Smooth muscle cell of the umbilical artery (primary cell): Measurements from ENCODE around the gene TMEM223. TPM values are rescaled to one million over a fixed set of nuclear protein-coding genes. Genes with fewer than 3 reads are reported as not detected.

Experiments
- total RNA-seq: library from RNA; depleted of rRNA; stranded (reverse); fragments of >200 nt; gene quantifications from 2 replicates; pipeline ENCODE4 v1.2.3, GENCODE V29; 2014

TMEM223 gene, protein sequence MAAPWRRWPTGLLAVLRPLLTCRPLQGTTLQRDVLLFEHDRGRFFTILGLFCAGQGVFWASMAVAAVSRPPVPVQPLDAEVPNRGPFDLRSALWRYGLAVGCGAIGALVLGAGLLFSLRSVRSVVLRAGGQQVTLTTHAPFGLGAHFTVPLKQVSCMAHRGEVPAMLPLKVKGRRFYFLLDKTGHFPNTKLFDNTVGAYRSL
- 16.1 and 22.6 TPM in 2 replicates for total RNA-seq

DNA sequence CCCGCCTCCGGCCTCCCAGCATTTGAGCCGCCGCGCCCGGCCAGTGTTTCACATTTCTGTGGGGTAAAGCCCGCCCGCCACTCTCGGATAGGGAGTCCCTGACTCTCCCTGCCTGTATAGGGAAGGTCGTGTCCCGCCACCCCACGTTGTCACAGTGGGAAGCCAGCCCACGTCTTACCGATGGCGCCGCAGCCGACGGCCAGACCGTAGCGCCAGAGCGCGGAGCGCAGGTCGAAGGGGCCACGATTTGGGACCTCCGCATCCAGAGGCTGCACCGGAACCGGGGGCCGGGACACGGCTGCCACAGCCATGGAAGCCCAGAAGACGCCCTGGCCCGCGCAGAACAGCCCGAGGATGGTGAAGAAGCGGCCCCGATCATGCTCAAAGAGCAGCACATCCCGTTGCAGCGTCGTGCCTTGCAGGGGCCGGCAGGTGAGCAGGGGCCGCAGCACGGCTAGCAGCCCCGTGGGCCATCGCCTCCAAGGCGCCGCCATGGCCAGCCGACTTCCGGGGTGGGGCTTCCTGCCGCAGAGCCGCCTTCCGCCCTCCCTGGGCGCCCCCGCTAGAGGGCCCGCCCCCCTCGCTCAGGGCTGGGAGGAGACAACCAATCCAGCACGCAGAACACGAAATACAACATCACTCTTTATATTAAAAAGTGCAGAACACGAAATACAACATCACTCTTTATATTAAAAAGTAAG is at the start of gene TMEM223:
TSS of gene TMEM223 (minus strand) at position 506 of the 701 bp plus-strand sequence. CDS start at position 494, 12 bp downstream.

DNA sequence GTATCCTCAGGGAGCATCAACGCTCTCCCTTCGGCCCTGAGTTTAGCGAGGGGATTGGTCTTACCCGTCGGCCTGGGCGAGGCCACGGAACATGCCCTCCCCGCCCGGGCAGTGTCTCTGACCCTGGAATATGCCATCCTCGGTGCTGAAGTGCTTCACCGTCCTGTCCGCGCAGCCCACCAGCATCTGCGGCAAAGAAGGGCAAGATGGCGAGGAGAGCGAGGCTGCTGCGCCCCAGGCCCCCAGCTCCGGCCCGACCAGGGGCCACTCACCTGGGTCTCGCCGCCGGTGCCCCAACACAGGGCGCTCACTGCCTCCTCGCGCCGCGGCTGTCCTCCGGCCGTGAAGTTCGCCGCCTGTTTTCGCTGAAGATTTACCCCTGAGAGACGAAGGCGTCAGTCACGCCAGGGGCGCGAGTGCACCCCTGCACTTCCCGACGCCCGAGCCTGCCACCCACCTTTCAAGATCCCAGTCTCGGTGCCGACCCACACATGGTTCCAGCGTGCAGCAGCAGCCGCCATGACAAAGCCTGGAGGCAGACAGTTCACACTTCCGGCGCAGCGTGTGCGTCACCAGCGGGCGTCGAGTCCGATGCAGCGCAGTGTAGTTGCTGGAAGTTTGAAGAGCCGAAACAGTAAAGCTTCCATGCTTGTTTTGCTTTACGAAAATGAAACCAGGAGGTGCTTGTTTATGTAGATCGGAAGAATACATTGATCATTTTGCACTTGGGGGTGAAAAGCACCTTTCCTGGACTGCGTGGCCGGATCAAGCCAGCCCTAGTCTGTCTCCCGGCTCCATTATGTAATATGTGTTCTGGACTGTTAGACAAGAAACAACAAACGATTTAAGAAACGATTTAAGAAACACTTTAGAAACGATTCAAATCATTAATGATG is 47.5 kb upstream of the TMEM223 start, which contains the start of gene WDR74:
TSS of gene WDR74 (minus strand) at position 541 of the 896 bp plus-strand sequence. CDS start at position 521, 20 bp downstream.

DNA sequence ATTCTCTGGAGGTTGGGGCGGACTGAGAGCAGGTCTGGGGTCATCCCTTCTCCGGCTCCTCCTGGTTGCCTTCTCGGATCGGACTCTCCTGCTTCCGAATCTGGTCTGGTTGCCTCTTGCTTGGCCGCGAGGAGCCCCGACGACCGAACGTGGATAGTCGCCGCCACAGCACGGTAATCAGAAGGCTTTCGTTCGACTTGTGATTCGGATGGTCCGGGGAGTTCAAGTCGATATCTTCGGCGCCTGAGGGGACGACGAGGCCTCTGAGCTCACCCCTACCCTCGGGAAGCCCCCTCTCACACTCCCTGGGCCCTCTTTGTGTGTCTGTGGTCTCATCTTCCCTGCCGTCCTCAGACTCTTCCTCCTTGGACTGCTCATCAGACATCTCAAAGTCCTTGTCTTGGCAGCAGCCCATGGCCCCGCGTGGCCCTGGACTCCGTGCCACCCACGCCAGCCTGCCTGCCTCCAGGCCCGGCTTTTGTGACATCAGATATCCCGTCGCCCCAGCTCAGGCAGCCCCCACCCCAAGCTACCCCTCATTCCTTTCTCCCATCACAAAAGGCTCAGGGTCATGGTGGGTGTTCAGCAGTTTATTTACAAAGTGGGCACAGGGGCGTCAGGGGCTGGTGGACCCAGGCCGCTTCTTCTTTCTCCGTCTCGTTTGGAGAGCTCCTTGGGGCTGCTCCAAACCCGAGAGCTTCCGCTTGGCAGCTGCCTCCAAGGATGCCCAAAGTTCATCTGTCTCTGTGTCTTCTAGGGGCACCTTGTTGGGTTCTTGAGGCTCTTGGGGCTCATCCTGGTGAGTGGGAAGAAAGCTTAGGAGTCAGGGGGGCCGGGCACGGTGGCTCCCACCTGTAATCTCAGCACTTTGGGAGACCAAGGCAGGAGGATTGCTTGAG is 40.8 kb upstream of the TMEM223 start, which contains the start of gene TEX54:
TSS of gene TEX54 (minus strand) at position 506 of the 899 bp plus-strand sequence.

DNA sequence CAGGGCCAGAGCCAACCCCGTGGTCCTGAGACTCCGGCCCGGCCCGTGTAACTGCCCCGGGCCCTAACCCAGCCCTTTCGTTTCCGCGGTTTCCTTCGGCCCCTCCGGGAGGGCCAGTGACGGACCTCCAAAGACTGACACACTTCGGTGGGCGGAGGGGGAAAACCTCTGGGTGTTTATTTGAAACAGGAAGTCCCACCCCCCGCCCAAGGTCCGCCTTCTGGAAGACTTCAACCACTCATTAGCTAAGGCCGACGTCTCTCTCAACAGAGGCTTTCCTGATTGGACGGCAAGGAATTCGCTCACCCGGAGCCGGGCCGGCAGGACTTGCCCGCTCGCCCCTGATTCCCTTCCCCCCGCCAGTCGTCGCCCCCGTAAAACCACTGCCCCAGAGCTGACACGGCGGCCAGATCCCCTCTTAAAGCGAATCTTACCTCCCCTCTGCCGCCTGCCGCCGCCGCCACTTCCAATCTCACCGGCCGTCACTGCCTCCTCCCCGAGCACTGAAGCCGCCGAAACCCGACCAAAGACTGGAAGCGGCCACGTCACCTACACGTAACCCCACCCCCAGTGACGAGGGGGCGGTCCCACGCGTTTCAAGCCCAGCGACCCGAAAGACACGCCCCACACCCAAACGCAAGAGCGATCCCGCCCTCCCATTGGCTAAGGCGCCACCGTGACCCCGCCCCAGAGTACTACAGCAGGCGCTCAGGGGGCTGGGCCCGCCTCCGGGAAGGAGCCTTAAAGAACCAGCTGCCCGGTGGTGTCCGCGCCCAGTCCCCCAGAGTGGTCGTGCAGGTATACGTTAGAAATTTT is 39.9 kb upstream of the TMEM223 start, which contains the start of gene STX5:
TSS of gene STX5 (minus strand) at position 532 of the 816 bp plus-strand sequence. CDS start 808 bp downstream, outside the sequence.

DNA sequence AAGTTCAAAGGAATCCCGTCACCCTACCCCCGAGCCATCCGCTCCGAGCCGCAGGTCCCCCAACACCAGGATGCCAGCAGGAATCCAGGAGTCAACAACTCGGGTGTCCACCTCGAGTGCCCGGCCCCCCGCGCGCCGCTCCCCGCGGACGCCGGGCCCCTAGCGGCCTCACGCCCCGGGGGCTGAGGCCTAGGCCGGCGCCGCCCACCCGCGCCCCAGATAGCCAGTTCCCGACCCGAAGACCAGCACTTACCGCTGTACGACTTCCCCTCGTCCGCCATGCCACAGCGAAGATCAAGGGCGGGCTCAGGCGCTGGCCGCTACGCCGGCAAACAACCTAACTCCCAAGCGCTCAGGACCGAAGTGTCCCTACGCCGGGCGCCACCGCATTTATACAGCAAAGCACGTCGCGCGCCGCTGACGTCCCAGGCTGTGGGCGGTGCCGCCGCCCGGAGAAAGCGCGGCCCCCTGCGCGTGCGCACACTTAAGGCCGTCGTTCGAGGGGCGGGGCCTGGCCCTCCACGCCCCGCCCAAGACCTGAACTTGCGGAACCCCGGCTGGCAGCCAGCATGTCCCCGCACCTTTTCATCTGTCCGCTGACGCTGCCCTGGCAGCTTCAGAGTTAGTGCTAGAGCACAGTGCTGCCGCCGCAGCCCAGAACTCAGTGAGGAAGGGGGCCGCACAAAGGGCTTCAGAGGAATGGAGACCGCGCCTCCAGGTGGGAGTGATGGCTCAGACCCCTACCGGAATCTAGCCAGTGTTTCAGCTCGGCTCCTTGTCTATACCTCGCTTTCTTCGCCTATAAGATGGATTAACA is 13.5 kb upstream of the TMEM223 start, which contains the start of gene NXF1:
TSS of gene NXF1 (minus strand) at position 365 of the 817 bp plus-strand sequence. CDS start at position 281, 84 bp downstream.

DNA sequence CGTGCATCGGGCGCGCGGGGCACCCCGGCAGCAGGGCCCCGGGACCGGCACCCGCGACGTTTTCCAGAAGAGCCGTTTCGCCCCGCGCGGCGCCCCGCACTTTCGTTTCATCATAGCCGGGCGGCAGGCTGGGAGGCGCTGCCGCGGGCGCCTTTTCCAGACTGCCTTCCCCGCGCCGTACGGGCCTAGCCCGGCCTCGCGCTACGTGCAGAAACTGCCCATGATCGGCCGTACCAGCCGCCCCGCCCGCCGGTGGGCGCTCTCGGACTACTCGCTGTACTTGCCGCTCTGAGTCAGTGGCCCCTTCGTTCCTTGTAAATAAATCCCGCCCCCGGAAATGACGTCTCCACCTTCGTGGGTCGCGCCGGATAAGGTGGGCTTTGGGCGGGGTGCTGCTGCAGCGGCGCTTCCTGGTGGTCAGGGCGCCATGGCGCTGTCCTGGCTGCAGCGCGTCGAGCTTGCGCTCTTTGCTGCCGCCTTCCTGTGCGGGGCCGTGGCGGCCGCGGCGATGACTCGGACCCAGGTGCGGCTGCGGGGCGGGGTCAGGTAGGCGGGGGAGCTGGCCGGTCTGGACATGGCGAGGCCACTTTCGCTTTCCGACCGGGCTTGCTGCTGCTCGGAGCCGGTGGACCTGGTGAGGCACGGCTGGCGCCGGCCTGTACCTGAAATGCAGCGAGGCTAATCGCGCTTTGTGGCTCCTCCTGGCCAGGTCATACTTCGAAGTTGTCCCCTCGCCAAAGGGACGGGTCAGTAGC is 4.6 kb downstream of the TMEM223 start, which contains the start of gene TMEM179B:
TSS of gene TMEM179B (plus strand) at position 398 of the 755 bp plus-strand sequence. CDS start at position 428, 30 bp downstream.

DNA sequence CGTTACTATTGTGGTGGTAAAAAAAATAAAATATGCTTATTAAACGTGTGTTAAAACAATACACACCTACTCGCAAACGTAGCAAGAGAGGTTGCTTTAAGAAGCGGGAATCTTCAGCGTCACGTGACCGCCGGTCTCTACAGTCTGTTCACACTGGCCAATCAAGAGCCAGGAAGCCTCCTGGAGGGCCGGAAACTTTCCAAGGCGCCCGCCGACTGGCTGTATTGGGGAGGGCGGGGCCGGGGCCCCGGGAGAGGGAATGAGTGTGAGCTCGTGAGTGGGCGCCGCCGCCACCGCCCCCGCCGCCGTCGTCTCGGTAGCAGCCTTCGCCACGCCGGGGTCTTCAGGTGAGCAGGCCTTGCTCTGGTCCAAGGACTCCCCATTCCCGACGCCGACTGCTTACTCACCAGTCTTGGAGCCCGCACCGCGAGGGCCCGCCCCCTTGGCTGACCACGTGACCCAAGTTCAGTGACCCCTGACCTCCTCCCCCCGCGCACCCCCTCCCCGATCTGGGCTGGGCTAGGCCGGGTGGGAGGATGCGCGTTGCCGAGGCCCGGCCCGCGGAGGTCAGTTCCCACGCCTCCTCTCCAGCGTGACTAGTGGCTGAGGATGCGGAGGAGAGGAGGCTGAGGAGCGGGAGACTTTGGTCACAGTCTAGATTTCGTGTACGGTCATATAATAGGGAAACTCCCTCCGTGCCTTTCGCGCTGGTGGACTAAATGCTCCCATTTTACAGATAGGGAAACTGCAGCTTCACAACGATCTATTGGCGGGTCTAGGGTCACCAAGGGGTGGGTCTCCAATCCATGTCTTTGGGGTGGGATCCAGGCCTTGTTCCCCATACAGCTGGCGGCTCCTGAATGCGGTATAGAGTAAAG is 20.4 kb downstream of the TMEM223 start, which contains the start of gene TAF6L:
TSS of gene TAF6L (plus strand) at position 253 of the 878 bp plus-strand sequence. CDS start 4,388 bp downstream, outside the sequence.

DNA sequence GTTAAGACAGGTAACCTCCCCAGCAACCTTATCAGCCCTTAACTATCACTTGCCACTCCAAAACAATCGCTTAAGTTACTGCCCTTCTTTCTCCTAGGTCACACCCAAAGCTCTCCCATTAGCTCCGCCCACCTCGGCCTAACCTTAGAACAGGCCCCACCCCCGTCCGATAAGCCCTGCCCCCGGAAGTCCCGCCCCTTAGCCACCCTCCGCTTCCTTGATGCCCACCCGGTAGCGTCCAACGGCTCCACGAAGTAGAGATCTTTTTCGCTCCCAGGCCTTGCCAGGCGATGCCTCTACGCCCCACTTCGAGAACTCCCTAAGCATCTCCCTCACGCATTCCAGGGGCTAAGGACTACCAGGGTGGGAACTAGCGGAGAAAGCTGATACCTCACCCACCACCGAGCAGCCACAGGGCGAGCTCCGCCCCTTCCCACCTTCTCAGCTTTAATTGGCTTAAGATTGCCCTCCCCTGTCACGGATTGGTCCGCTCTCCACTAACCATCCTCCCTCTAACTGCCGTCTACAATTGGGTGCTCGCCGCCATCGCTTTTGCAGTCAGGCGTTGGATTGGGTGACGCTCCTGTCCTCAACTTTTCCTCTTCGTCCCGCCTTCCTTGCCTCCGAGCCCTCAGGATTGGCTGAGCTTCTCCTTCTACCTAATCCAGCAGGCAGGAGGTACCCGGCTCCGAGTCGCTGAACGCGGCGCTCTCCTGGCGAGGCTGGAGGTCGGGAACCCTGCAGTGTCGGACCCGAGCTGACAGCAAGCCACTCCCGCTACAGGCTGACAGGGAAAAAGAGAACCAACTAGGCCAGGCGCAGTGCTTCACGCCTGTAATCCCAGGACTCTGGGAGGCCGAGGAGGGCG is 37.8 kb downstream of the TMEM223 start, which contains the start of gene ZBTB3:
TSS of gene ZBTB3 (minus strand) at position 425 of the 868 bp plus-strand sequence. CDS start 496 bp downstream, outside the sequence.

Other genes starting within 250 kb of the TMEM223 start
- gene AHNAK, start 245.2 kb downstream of the TMEM223 start, total RNA-seq, result 313 and 660 TPM in 2 replicates
- 1,165 and 1,500 TPM in 2 replicates for gene EEF1G, start 218.1 kb downstream of the TMEM223 start, total RNA-seq
- 6.5 and 10.7 TPM in 2 replicates for gene TUT1, start 200.5 kb downstream of the TMEM223 start, total RNA-seq
- gene MTA2, start 190.1 kb downstream of the TMEM223 start, total RNA-seq, result 92.3 and 107 TPM in 2 replicates
- 24.5 and 24.6 TPM in 2 replicates for gene EML3, start 179.2 kb downstream of the TMEM223 start, total RNA-seq
- gene ROM1, start 178.7 kb downstream of the TMEM223 start, total RNA-seq, result 2.5 and 3.9 TPM in 2 replicates
- gene B3GAT3, start 170.0 kb downstream of the TMEM223 start, total RNA-seq, result 61.5 and 63.5 TPM in 2 replicates
- gene GANAB, start 145.4 kb downstream of the TMEM223 start, total RNA-seq, result 505 and 539 TPM in 2 replicates
- 19.6 and 27.1 TPM in 2 replicates for gene INTS5, start 138.7 kb downstream of the TMEM223 start, total RNA-seq
- 17.2 and 17.9 TPM in 2 replicates for gene C11orf98, start 126.8 kb downstream of the TMEM223 start, total RNA-seq
- 3.5 and 7.4 TPM in 2 replicates for gene CSKMT, start 126.7 kb downstream of the TMEM223 start, total RNA-seq
- 3.8 and 6.8 TPM in 2 replicates for gene UQCC3, start 120.3 kb downstream of the TMEM223 start, total RNA-seq
- gene LBHD1, start 119.7 kb downstream of the TMEM223 start, total RNA-seq, result 4.5 and 4.6 TPM in 2 replicates
- 77.0 and 96.5 TPM in 2 replicates for gene UBXN1, start 112.9 kb downstream of the TMEM223 start, total RNA-seq
- gene LRRN4CL, start 102.5 kb downstream of the TMEM223 start, total RNA-seq, result 0.23 and 0.59 TPM in 2 replicates
- 41.1 and 119 TPM in 2 replicates for gene BSCL2, start 84.6 kb downstream of the TMEM223 start, total RNA-seq
- not detected in 2 replicates for gene GNG3, start 84.3 kb downstream of the TMEM223 start, total RNA-seq
- 14.3 and 18.0 TPM in 2 replicates for gene HNRNPUL2, start 64.5 kb downstream of the TMEM223 start, total RNA-seq
- gene TTC9C, start 63.5 kb downstream of the TMEM223 start, total RNA-seq, result 29.4 and 32.7 TPM in 2 replicates
- gene ZBTB3, start 37.8 kb downstream of the TMEM223 start, total RNA-seq, result 8.2 and 11.9 TPM in 2 replicates
- gene POLR2G, start 30.4 kb downstream of the TMEM223 start, total RNA-seq, result 39.2 and 59.7 TPM in 2 replicates
- 15.6 and 23.8 TPM in 2 replicates for gene TAF6L, start 20.6 kb downstream of the TMEM223 start, total RNA-seq
- 28.9 and 42.5 TPM in 2 replicates for gene TMEM179B, start 4.6 kb downstream of the TMEM223 start, total RNA-seq
- 21.1 and 49.2 TPM in 2 replicates for gene NXF1, start 13.4 kb upstream of the TMEM223 start, total RNA-seq
- 35.9 and 36.6 TPM in 2 replicates for gene STX5, start 40.0 kb upstream of the TMEM223 start, total RNA-seq
- gene TEX54, start 40.8 kb upstream of the TMEM223 start, total RNA-seq, result not detected in 2 replicates
- 36.8 and 53.0 TPM in 2 replicates for gene WDR74, start 47.6 kb upstream of the TMEM223 start, total RNA-seq
- 121 and 217 TPM in 2 replicates for gene SLC3A2, start 88.9 kb upstream of the TMEM223 start, total RNA-seq
- not detected in 2 replicates for gene CHRM1, start 129.4 kb upstream of the TMEM223 start, total RNA-seq
- gene SLC22A6, start 193.0 kb upstream of the TMEM223 start, total RNA-seq, result not detected in 2 replicates
- not detected in 2 replicates for gene SLC22A8, start 223.8 kb upstream of the TMEM223 start, total RNA-seq